AML-193 (cell line): ENCODE results near the gene VWA5B1.

Experiments used
- DNase-seq, 2 experiments: peaks; one replicate each; lab custom pipeline; 2025; lab: John Stamatoyannopoulos, UW

The VWA5B1 gene

GRCh38 chr1:20322081-20322824 lies 31.6 kb downstream of the VWA5B1 start:
- no peak for DNase-seq

DNA sequence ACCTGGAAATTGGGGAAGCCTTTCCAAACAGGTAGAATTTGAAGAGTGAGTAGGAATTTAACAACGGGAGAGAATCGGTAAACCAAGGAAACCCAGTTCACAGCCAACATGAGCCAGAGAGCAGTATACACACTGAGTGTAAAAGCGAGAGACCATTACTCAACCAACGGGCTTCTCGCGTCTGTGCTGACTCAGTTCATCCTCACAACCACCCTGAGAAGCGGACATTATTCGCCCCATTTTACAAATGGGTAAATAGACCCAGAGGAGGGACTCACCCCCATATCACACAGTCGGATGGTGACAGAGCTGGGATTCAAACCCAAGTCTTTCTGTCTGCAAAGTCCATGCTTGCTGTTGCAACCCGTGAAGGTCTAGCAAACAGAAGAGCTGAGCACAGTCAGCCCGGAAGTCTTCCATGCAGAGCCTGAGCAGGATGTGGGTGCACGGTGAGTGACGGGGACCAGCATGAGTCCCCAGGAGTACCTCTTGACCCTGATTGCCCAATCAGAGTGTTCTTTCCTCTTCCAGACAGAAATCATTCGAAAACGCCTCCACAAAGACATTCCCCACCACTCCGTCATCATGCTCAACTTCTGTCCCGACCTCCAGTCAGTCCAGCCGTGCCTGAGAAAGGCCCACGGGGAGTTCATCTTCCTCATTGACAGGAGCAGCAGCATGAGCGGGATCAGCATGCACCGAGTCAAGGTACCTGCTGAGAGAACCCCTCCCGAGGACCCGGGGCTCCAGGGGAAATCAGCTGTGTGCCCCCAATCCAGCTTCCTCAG lies 32.3 kb downstream of the VWA5B1 start:
- no peak for DNase-seq

DNA sequence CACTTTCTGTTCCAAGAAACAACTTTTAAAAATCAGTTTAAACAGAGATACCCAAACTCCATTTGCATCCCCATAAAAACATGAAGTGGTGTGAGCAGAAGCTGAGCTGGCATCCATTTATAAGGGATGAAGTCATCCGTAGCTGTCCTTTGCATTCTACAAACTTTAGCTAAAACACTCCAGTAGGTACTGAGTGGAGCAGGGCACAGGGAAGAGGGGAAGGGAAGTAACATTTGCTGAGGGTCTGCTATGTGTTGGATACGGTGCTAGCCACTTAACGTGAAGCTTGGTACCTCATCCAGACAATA lies 32.9 kb downstream of the VWA5B1 start:
- no peak for DNase-seq

DNA sequence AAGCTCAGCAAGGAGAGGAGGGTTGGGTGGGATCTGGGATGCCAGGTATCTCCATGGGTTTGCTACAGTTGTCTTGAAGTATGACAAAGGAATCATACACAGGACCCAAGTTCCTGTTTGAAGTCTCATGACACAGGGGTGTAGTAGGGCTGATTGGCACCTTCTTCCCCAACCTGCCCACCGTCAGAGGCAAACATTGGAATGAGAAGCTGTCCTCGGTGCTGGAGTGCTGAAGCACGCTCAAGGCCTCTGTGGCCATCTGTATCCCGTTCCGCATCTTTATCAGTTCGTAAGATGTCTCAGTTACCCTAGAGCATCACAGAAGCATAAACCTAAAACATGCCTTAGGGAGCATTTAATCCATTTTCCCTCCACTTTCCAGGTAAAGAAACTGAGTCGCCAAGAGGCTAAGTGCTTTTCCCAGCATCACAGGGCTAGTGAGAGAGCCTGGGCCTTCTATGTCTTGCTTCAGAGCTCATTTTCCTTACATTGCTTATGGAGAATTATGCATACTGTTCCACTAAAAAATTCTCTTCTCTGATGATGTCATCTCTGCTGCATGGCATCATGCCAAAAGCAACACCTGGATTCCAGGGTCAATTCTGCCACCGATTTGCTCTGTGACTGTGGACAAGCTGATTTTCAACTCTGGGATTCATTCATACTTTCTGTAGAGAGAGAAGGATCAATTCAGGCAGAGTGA lies 34.2 kb downstream of the VWA5B1 start:
- DNase-seq: no peak

DNA sequence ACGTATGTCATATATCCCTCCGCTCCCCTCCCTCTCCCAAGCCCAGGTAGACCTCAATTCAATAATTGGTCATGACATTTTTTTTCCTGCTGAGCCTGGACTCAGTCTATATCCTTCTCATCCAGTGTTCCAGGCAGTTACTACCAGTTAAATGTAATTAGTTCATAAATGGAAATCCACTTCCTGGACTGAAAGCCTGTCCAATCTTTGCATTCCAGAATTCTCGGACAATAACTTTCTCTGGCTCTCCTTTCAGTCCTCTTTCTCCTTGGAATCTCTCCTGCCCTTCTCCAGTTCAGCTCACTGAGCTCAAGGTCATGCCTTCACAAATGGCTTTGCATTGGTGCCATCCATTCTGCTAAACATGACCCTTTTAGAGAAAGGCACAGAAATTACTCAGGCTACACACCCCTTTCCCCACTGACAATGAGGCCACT lies 34.8 kb downstream of the VWA5B1 start:
- no peak for DNase-seq

- DNase-seq: no peak
These were observed 35.3 kb downstream of the VWA5B1 start for GRCh38 chr1:20325844-20326420.

DNA sequence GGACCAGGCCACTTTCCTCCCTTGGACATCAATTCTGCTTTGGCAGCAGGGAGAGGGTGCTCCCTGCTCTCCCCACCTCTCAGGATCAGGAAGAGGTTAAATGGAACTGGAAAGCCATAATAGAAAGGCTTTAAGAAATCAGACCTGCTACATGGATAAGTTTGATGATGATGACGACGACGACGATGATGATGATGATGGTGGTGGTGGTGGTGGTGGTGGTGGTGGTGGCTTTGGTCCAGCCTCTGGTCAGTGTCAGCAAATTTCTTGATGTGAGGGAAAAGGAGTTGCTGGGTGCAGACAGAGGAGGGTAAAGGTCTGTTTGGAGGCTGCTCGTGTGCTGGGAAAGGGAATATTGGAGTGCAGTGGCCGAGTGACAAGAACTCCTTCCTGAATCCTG lies 36.8 kb downstream of the VWA5B1 start:
- no peak for DNase-seq

- no peak for DNase-seq
These were observed 37.5 kb downstream of the VWA5B1 start for GRCh38 chr1:20328201-20328600.

GRCh38 chr1:20329793-20330542 lies 39.3 kb downstream of the VWA5B1 start:
- no peak for DNase-seq

- DNase-seq: no peak
These were observed 43.4 kb downstream of the VWA5B1 start for GRCh38 chr1:20334103-20334502.

GRCh38 chr1:20336105-20336605 lies 45.5 kb downstream of the VWA5B1 start:
- DNase-seq: no peak

- no peak for DNase-seq
These were observed 46.9 kb downstream of the VWA5B1 start for GRCh38 chr1:20337581-20337980.

- DNase-seq: no peak
These were observed 49.3 kb downstream of the VWA5B1 start for GRCh38 chr1:20339811-20340457.

DNA sequence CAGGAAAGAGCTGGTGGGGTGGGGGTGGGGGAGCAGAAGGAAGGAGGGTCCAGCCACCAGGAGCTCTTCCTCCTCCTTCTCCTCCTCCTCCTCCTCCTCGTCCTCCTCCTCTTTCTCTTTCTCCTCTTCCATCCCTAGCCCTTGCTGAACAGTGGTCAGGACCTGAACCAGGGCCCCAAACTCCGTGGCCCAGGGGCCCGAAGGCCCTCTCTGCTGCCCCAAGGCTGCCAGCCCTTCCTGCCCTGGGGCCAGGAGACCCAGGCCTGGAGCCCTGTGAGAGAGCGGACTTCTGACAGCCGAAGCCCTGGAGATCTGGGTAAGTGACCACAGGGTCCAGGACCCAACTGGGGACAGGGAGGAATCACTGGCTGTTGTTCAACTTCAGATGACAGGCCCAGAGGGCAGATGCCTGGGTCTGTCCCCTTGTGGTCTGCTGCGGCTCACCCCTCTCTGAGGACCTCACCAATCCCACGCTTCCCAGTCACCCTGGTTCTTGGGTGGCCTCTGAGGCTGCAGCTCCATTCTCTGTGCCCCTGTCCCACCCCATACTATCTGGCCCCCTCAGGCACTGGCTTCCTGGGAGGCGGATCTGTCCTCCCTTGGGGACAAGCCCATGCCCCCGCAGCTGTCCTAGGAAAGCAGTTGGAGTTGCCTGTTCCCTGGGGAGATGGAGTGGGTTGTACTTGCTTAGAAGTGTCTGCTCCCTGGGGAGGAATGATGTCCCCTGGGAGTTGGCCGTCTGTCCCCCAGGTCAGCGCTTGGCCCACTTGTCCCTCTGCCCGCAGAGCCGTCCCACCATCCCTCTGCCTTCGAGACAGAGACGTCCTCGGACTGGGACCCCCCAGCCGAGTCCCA lies 51.8 kb downstream of the VWA5B1 start:
- DNase-seq: no peak

DNA sequence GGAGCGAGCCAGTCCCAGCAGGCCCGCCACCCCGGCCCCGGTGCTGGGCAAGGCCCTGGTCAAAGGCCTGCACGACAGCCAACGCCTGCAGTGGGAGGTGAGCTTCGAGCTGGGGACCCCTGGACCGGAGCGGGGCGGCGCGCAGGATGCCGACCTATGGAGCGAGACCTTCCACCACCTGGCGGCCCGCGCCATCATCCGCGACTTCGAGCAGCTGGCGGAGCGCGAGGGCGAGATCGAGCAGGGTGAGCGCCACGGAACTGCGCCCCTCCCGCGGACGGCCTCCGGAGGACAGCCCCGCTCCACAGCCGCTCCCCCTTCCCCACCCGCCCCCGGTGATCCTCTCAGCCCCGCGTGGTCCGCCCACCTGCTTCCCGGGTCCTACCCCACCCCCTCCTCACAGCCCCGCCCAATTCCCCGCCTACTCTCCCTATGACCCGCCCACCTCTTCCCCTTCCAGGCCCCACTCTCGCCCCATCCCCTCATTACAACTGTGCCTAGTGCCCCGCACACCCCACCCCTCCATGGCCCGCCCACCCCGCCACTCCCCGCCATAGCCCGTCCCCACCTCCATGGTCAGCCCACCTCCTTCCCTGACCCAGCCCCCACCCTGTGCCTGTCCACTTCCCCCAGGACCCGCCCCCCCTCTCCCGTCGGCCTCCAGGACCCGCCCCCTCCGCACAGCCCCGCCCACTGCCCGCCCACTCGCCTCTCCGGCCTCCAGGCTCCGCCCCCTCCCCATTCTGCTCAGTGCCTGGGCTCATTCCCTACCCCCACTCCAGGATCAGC lies 52.7 kb downstream of the VWA5B1 start:
- no peak for DNase-seq

DNA sequence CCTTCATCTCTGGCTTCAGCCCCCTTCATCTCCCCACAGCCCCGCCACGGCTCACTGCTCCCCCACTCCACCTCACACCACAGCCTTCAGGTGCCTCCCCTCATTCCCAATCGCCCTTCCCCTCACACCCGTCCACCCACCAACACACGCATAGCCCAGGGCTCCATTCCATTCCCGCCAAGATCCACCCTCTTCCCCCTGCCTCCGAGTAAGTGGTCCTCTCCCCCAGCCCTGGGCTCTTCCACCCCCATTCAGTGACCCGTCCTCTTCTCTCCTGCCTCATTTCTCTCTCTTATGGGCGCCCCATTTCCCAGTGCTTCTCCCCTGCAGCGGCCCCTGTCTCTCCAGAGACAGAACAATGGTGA lies 53.2 kb downstream of the VWA5B1 start:
- DNase-seq: no peak

- DNase-seq: no peak
These were observed 54.1 kb downstream of the VWA5B1 start for GRCh38 chr1:20344738-20345137.

DNA sequence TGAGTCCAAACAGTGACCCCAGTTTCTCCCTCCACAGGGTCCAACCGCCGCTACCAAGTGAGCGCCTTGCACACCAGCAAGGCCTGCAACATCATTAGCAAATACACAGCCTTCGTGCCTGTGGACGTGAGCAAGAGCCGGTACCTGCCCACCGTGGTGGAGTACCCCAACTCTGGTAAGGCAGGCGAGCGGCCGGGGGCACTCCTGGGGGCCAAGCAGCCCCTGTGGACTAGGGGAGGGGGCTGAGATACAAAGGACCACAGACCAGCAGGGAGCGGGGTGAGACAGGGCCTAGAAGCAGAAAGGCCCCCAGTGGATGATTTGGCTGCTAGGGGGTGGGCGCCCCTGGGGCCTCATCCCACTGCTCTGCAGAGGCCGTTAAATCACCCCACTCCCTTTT lies 54.7 kb downstream of the VWA5B1 start:
- no peak for DNase-seq

GRCh38 chr1:20346433-20346832 lies 55.8 kb downstream of the VWA5B1 start:
- no peak for DNase-seq

DNA sequence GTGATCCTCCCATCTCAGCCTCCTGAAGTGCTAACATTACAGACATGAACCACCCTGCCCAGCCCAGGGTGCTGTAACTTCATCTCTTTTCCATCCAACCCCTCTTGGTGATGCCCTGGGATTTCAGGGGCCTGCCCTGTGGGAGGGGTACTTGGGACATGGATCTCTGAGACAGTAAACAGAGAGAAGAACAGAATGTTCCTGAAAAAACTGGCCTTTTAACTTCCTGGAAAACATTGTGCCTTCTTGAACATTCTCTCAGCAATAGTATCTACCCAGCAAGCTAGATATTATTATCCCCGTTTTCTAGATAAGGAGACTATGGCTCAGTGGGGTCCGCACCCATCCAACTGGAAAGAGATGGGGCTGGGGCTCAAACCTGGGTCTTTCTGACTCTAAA lies 57.0 kb downstream of the VWA5B1 start:
- no peak for DNase-seq
